Transverse colon (tissue), 4 donors: Measurements from ENCODE around the gene USP11.

ENCODE experiments used
- CTCF ChIP-seq, 5 experiments: fragments of 200-600 bp in 3 of 5; fragments of 450-650 bp in 2 of 5; sonication (generic) in 3 of 5; IDR thresholded peaks; 1 replicate in 2 of 5; 2 replicates in 3 of 5; pipeline ENCODE4 v1.5.1; 2016 to 2017; ENCODE audit warnings: antibody characterized with exemption in 5 of 5, inconsistent platforms in 3 of 5, mild to moderate bottlenecking in 2 of 5, moderate library complexity in 1 of 5
- POLR2A ChIP-seq: fragments of 450-650 bp; IDR thresholded peaks from one replicate; pipeline ENCODE4 v1.6.1; 2016; ENCODE audit warnings: antibody characterized with exemption, mild to moderate bottlenecking, moderate library complexity
- POLR2AphosphoS5 ChIP-seq, 3 donors: sonication (generic); formaldehyde crosslinking; IDR thresholded peaks; one replicate each; pipeline ENCODE4 v1.6.1; 2016; ENCODE audit warnings: antibody characterized with exemption in 3 of 3

- TF ChIP-seq POLR2A (no peak), CTCF (IDR thresholded peaks at IDR 0.05) (no peak), POLR2AphosphoS5 (IDR thresholded peaks at IDR 0.05) (no peak)
Measured at GRCh38 chrX:47273011-47273730, 40.4 kb downstream of the USP11 start.
